GM19452 (cell line): ENCODE results near the gene SGSM1.

ENCODE experiments used
- ATAC-seq: cut with Tn5 transposase; IDR thresholded peaks from one replicate; pipeline ENCODE4 v1.9.1; 2021; ENCODE audit not compliant: unreplicated experiment

SGSM1 gene, protein sequence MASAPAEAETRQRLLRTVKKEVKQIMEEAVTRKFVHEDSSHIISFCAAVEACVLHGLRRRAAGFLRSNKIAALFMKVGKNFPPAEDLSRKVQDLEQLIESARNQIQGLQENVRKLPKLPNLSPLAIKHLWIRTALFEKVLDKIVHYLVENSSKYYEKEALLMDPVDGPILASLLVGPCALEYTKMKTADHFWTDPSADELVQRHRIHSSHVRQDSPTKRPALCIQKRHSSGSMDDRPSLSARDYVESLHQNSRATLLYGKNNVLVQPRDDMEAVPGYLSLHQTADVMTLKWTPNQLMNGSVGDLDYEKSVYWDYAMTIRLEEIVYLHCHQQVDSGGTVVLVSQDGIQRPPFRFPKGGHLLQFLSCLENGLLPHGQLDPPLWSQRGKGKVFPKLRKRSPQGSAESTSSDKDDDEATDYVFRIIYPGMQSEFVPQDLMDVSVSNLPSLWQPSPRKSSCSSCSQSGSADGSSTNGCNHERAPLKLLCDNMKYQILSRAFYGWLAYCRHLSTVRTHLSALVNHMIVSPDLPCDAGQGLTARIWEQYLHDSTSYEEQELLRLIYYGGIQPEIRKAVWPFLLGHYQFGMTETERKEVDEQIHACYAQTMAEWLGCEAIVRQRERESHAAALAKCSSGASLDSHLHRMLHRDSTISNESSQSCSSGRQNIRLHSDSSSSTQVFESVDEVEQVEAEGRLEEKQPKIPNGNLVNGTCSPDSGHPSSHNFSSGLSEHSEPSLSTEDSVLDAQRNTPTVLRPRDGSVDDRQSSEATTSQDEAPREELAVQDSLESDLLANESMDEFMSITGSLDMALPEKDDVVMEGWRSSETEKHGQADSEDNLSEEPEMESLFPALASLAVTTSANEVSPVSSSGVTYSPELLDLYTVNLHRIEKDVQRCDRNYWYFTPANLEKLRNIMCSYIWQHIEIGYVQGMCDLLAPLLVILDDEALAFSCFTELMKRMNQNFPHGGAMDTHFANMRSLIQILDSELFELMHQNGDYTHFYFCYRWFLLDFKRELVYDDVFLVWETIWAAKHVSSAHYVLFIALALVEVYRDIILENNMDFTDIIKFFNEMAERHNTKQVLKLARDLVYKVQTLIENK

DNA sequence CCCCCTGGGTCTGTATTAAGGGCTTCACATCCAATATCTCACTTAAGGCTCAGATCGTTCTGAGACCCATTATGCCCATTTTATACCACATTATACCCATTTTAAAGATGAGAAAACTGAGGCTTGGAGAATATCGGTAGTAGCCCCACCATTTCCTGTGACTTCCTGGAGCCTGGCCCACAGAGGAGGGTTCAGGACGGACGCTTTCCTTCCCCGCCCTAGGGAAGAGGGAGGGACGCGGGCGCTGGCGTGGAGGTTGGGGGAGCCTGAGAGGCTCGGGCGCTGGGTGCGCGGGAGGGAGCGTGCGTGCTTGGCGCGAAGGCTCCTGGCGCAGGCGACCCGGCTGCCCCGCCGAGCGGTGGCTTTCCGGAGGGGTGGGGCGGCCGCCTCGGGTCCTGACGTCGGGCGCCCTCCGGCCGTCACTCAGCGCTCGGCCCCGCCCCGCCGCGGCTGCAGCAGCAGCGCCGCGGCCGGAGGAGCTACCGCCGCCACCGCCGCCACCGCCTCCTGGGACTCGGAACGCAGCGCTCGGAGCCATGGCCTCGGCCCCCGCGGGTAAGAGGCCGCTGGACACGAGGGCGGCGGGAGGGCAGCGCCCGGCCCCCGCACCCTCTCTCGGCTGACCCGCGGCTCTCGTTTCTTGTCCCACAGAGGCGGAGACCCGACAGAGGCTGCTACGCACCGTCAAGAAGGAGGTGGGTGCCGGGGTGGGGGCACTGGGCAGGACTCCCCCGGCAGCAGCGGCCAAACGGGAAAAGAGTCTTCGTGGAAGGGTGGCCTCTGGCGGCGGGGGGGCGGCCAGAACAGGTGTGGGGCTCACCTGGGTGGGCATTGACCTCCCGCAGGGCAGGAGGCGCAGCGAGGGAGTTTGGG is at the start of gene SGSM1:
SGSM1 (plus strand) TSS at position 422 of the 873 bp plus-strand sequence; CDS start at position 537, 115 bp downstream.
- ATAC-seq: no peak

DNA sequence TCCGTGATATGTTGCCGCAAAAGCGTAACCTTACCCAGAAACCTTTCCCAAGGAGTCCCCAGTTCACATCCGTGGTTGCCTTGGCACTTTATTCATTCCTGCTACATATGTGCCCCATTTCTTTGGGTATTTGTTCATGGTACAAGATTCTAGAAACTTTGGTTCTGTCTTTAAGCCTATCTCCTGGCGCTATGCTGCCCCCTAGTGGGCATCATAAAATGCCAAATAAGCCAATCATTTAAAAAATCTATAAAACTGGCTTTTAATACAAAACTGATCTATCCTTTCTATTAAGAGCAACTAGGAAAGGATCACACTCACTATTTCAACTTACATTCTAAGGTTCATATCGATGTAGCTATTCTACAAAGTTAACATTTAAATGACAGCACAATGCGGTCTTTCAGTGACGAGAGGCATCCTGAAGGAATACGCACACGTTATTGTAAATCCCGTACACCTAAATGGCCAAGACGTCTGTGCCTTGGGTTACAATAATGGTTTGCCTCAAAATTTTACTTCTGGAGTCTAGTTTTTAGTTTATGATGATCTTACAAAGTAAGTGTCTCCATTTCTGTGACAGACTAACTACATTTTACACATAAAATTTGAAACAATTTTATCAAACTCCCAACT is 47.7 kb upstream of the SGSM1 start:
- ATAC-seq: no peak

DNA sequence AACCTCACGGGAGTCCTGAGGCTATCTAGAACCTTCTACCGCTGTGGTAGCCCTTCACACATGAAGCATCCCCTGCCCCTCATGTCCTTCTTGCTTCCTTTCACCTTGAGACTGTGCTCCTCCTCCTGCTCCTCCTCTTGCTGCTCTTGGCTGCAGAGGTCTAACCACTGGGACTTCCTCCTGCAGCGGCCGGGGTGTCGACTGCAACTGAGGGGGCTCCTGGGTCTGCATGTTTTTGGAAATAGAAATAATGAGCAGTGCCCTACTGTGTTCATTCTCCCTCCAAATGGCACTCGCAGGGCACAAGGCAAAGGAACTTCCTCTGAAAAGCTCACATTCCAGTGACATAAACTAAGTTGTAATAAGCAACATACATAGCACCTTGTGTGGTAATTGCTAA is 46.2 kb upstream of the SGSM1 start:
- no peak for ATAC-seq

DNA sequence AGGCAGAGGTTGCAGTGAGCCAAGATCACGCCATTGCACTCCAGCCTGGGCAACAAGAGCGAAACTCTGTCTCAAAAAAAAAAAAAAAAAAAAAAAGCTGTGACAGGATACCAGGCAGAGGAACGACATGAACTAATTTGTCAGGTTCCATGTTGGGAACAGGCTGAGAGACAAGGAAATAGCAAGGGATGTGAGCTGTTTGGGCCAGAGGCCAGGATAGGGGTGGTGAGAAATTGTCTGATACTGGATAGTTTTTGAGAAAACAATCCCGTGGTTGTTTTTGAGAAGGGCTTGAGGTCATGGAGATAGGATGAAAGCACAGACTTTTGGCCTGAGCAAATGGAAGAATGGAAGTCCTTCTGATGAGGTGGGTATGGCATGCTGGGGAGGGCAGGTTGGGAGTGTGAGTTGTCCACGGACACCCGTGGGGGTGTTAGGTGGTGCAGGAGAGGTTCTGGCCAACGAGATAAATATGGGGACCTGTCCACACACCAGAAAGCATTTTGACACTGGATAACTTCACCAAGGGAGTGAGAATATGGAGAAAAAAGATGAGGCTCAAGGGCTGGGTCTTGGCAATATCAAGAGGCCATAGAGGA is 45.2 kb upstream of the SGSM1 start:
- ATAC-seq: no peak

DNA sequence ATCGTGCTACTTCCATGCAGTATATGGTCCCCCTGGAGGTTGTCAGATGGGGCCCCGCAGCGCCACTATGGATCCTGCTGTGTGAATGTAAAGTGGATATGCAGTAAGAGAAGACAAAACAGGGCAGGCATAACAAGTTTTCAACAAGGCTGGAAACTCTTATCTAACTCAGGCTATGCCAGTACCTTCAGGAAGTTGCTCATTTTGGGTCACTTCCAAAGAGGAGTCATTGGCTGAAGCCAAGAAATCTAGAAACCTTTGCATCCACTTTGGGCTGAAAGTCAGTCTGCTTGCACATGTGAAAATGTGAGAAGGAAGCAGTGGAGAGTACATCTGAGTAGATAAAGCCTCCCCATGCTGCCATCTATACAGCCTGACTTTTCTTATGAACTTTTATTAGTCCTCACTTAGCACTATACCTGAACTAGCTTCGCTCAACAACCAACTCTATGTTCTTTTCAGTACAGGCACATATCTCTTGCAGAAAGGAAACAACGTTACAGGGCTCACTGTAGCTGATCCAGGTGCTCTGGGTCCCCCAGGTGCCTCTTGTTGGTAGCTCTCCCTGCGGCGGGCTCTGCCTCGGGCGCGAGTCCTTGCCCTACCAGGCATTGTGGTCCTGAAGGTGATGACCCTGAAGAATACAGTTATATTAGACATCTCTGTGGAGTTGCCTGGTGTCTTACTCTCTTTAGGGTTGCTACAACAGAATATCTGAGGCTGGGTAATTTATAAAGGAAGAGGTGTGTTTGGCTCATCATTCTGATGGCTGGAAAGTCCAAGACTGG is 43.9 kb upstream of the SGSM1 start:
- no peak for ATAC-seq

DNA sequence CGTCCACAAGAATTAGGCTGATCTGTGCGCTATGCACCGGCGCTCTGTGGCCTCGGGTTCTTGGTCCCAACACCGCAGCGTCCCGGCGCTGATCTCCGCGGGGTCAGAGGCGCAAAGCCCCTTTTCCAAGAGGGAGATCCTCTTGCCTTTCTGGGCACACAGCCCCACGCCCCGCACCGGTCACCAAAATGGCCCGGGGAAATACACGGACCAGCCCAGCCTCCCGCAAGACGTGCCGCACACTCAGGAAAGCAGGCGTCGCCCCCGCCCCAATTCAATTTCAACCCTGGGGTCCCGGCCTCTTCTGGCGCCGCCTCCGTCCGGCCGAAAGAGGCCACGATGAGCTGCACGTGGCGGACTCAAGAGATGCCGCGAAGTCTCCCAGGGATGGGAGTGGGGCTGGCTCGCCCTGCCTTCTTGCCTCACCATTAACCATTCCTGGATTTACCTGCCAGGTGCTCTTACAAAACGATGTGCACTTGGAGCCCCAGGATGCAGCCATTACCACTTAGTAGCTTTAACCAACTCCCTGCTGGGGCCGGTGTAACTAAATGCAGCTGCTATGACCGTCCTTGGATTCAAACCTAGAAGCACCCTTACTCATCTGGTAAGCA is 42.0 kb upstream of the SGSM1 start:
- no peak for ATAC-seq

DNA sequence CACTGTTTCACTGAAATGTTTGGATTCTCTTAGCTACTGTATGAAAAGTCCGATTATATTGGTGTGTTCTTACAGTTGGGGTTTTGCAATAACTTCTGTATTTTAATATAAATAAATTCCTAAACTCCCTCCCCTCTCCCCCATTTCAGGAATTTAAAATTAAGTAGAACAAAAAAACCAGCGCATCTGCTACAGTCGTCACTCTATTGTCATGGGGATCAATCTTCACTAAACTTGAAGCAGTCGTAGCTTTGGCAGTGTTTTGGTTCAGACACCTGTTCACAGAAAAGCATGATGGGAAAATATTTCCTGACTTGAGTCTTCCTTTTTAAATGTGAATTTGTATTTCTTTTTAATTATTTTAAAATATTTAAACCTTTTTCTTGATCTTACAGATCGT is 40.8 kb upstream of the SGSM1 start:
- no peak for ATAC-seq

DNA sequence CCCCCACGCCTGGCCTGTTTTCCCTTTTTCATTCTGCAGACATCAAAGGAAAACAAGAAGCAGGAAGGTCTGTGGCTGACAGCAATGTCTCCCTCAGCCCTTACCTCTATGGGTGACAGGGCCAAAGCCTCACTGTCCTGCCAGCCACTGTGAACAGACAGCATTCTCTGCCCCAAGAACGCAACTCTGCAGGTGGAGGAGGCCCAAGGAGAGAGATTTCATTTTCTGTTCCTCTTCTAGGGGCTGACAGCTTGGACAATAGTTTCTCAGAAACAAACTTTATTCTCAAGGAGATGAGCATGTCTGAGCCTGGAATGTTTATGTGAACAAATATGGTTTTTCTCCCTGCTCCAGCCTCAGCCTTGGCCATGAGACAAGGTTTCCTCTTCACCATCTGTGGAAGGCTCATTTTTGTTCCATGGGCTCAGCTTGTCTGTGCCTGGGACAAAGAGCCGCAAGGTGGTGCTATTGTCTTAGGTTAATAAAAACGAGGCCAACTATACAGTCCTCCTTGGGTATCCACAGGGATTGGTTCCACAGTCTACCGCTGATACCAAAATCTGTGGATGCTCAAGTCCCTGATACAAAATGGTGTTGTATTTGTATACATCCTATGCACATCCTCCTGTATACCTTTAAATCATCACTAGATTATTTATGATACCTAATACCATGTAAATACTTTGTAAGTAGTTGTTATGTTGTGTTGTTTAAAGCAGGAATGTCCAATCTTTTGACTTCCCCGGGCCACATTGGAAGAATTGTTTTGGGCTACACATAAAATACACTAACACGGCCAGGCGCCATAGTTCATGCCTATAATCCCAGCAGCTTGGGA is 37.3 kb upstream of the SGSM1 start:
- no peak for ATAC-seq

DNA sequence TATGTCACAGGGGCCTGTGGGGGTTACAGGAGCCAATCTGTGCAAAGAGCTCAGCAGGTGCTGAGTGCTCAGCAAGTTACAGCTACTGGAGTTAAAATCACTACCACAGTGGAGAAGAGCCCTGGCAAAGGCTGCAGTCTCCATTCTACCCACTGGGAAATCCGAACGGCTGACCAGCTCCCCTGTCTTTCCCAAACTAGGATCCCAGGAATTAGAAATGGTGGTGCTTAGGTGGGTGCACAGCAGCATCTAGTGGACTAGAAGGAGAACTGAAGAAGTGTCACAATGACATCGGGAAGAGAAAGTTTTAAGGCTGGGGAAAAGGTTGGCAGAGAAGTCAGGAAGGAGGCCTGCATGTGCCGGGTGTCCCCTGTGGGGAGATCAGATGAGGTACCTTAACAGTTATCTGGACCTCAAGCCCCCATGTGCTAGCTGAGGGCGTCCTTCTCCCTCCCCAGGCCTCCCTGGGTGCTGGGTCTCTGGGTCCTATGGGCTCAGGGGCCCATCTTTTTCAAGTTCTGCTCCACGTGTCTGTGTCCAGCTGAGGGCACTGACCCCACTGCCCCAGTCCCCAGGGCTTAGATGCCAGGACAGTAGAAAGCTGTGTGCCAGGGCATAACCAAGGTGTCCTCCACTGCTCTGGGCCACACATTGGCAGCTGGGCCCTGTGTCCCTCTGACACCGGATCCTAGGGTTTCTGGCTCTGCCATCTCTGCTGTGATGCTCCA is 33.4 kb upstream of the SGSM1 start:
- no peak for ATAC-seq

DNA sequence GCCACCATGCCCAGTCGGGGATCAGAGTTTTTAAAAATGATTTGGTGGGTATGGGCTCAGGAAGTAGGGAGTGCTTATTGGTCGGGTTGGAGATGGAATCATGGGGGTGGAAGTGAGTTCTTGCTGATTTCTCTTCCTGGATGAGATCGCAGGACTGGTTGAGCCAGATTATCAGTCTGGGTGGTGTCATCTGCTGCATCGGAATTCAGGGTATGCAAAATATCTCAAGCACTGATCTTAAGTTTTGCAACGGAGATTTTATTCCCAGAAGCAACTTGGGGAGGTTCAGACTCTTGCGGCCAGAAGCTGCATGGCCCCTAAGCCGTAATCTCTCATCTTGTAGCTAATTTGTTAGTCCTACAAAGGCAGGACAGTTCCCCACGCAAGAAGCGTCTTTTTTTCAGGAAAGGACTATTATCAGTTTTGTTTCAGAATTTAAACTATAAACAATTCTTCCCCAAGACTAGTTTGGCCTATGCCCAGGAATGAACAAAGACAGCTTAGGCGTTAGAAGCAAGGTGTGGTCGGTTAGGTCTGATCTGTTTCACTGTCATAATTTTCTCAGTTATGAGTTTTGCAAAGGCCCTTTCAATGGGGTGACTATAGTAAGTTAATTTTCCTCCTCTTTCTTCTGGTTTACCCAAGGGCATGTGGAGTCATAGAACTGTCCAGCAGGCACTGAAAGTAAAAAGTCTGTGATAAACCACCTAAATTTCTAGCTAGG is 30.1 kb upstream of the SGSM1 start:
- no peak for ATAC-seq

DNA sequence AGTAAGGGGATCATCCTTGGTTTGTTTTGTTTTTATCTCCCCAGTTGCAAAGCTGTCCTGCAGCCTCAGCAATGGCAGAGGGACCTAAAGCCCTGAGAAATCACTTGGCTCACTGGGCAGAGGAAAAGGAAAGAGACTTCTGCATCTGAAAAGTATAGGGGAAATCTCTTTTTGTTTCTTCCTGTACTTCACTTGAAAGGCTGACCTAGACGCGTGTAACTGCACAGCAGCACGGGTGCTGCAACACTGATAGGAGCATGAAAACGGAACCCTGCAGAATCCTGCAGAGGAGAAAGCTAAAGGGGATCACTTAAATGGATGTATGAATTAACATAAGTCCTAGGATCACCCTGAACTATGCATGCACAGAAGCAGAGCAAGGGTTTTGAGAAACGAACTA is 29.5 kb upstream of the SGSM1 start:
- ATAC-seq: no peak

DNA sequence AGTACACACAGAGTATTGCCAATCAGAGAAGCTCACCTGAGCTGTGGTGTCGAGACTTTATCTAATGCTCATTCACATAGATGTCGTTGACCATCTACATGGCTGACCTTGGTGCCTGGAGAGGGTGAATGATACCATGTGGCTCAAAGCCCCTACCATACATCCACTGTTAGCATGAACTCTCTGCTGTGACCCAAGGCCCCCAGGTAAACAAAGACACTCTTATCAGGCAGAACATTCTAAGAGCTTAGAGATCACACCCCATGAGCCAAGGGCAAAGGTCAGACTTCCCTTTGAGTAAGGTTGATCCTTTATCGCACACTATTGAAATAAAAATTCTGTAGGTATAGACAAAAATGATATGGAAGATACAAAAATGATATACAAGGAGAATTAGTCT is 16.5 kb upstream of the SGSM1 start:
- ATAC-seq: no peak

DNA sequence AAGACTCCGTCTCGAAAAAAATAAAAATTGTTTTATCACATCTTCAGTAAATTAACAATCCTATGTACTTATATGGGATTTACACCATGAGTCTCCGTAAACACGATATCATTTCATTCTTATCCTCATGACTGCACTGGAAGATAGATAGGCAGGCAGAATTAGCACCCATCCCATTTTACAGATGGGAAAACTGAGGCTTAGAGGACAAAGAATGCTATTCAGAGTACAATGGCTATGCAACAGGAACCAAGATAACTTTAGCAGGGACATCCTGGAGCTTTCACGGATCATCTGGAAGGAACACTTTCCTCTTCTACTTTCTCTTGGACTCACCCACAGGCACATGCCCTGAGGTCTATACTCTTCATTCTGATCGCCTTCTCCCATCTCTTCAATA is 14.6 kb upstream of the SGSM1 start:
- no peak for ATAC-seq

DNA sequence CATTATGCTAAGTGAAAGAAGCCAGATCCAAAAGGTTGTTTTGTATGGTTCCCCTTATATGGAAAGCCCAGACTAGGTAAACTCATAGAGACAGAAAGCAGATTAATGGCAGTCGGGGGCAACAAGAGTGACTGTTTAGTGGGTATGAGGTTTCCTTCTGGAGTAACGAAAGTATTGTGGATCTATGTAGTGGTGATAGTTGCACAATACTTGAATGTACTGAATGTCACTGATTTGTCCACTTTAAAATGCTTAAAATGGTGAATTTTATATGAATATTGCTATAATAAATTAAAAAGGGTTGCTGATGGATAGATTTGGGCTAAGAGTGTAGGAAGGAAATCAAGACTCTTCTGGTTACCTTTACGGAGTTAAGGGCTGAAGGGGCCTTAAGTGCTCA is 10.0 kb upstream of the SGSM1 start:
- ATAC-seq: no peak

DNA sequence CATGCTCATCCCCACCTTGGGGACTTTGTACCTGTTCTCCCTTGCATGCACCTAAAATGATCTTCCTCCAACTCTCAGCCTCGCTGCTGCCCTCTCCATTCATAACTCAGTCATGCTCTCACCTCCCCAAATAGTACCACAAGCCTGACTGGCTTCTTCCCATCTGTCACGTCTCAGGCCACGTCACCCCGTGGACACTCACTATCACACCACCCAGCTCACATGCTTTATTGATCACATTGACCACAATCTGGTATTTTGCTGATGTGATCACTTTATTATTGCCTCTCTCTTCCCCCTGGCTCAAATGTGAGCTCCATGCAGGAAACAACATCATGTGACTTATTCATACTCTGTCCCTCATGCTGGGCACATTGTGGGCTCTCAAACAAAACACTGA is 9.2 kb upstream of the SGSM1 start:
- ATAC-seq: no peak

DNA sequence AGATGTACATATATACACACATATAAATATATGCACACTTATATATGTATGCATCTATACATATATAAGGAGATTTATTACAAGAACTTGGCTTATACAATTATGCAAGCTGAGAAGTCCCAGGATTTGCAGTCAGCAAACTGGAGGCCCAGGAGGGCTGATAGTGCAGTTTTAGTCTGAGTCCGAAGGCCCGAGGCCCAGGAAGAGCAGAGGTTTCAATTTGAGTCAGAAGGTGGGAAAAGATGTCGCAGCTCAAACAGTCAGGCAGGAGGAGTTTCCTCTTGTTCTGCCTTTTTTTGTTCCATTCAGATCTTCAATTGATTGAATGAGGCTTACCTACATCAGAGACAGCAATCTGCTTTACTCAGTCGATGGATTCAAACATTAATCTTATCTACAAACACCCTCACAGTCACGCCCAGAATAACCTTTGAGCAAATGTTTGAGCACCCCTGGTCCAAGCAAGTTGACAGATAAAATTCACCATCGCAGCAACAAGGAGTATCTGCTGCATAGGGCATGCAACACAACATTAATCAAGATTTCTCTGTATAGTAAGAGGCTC is 4.0 kb upstream of the SGSM1 start:
- no peak for ATAC-seq
